H7 (cell line): Measurements from ENCODE around the gene MTHFD2L. TPM values are rescaled to one million over a fixed set of nuclear protein-coding genes. Genes with fewer than 3 reads are reported as not detected.
A peak's percentile ranks its signal among the peaks of the same experiment; 100 is the strongest.
"Not testable (repeated sequence)": the region's sequence is repeated elsewhere in the genome, so short reads cannot be mapped to it uniquely, and the experiment has no call there.

ENCODE experiments used
- DNase-seq: peaks from one replicate; pipeline ENCODE4 v3.0.0; 2012
- H3K27me3 ChIP-seq: 2 replicates; pipeline ENCODE4 v1.6.0; 2011; ENCODE audit warnings: mild to moderate bottlenecking, low read length; ENCODE audit not compliant: control insufficient read depth, insufficient read depth
- H3K36me3 ChIP-seq: replicated peaks from 2 replicates; pipeline ENCODE4 v1.5.1; 2011; ENCODE audit warnings: low read length; ENCODE audit not compliant: control insufficient read depth, insufficient read depth
- H3K4me3 ChIP-seq: 2 replicates; pipeline ENCODE4 v1.5.1; 2011; ENCODE audit warnings: low read depth, mild to moderate bottlenecking, control low read depth, low read length, moderate library complexity; ENCODE audit not compliant: insufficient read depth
- total RNA-seq: library from RNA; depleted of rRNA; stranded (reverse); fragments of >200 nt; shearing (Covaris generic); gene quantifications from 2 replicates; pipeline ENCODE4 v1.2.3, GENCODE V29; 2014

Gene MTHFD2L
- total RNA-seq, 1 experiment from 2014 or later, result 6.6 TPM

- Histone ChIP-seq H3K4me3 (no peak overlapping the region), H3K27me3 (no peaks in the 10 kb centered on the region), H3K36me3 (no peaks in the 10 kb centered on the region)
- DNase-seq, result peak; percentile 6
Measured at GRCh38 chr4:74189331-74190043, 31.6 kb downstream of the MTHFD2L start.

GRCh38 chr4:74190332-74190731 is 32.4 kb downstream of the MTHFD2L start:
- no peaks in the 10 kb centered on the region for H3K27me3 ChIP-seq
- H3K4me3 ChIP-seq, result no peak overlapping the region
- DNase-seq, result no peak
- no peaks in the 10 kb centered on the region for H3K36me3 ChIP-seq

- Histone ChIP-seq H3K4me3 (no peak overlapping the region), H3K27me3 (no peaks in the 10 kb centered on the region), H3K36me3 (no peaks in the 10 kb centered on the region)
- DNase-seq, result no peak
Measured at GRCh38 chr4:74190919-74191397, 33.0 kb downstream of the MTHFD2L start.

GRCh38 chr4:74197080-74197479 is 39.2 kb downstream of the MTHFD2L start:
- no peak for DNase-seq
- Histone ChIP-seq H3K27me3 (no peaks in the 10 kb centered on the region), H3K4me3 (no peak overlapping the region), H3K36me3 (no peaks in the 10 kb centered on the region)

GRCh38 chr4:74202062-74202586 is 44.2 kb downstream of the MTHFD2L start:
- Histone ChIP-seq H3K4me3 (no peak overlapping the region), H3K36me3 (no peaks in the 10 kb centered on the region), H3K27me3 (no peaks in the 10 kb centered on the region)
- DNase-seq, result no peak

GRCh38 chr4:74203467-74203866 is 45.5 kb downstream of the MTHFD2L start:
- no peaks in the 10 kb centered on the region for H3K36me3 ChIP-seq

GRCh38 chr4:74205046-74205445 is 47.1 kb downstream of the MTHFD2L start:
- no peaks in the 10 kb centered on the region for H3K36me3 ChIP-seq
- no peak overlapping the region for H3K4me3 ChIP-seq
- no peaks in the 10 kb centered on the region for H3K27me3 ChIP-seq
- DNase-seq, result no peak

More at GRCh38 chr4:74203467-74203866, 45.5 kb downstream of the MTHFD2L start:
- no peak for DNase-seq
- no peak overlapping the region for H3K4me3 ChIP-seq
- no peaks in the 10 kb centered on the region for H3K27me3 ChIP-seq

GRCh38 chr4:74205559-74205958 is 47.6 kb downstream of the MTHFD2L start:
- no peak for DNase-seq
- no peaks in the 10 kb centered on the region for H3K27me3 ChIP-seq
- no peak overlapping the region for H3K4me3 ChIP-seq
- no peaks in the 10 kb centered on the region for H3K36me3 ChIP-seq

- no peak for DNase-seq
- Histone ChIP-seq H3K27me3 (no peaks in the 10 kb centered on the region), H3K36me3 (no peaks in the 10 kb centered on the region), H3K4me3 (no peak overlapping the region)
Measured at GRCh38 chr4:74206088-74206825, 48.3 kb downstream of the MTHFD2L start.

GRCh38 chr4:74214457-74215159 is 56.7 kb downstream of the MTHFD2L start:
- not testable (repeated sequence) for H3K4me3 ChIP-seq, DNase-seq, H3K27me3 ChIP-seq, H3K36me3 ChIP-seq

GRCh38 chr4:74215236-74215635 is 57.3 kb downstream of the MTHFD2L start:
- not testable (repeated sequence) for H3K36me3 ChIP-seq, DNase-seq, H3K27me3 ChIP-seq, H3K4me3 ChIP-seq

- no peaks in the 10 kb centered on the region for H3K36me3 ChIP-seq
- H3K27me3 ChIP-seq, result no peaks in the 10 kb centered on the region
- H3K4me3 ChIP-seq, result no peak overlapping the region
- no peak for DNase-seq
Measured at GRCh38 chr4:74217365-74217764, 59.4 kb downstream of the MTHFD2L start.

- H3K36me3 ChIP-seq, result no peaks in the 10 kb centered on the region
- DNase-seq, result no peak
- H3K4me3 ChIP-seq, result no peak overlapping the region
- H3K27me3 ChIP-seq, result no peaks in the 10 kb centered on the region
Measured at GRCh38 chr4:74218201-74218600, 60.3 kb downstream of the MTHFD2L start.

- Histone ChIP-seq H3K36me3 (no peaks in the 10 kb centered on the region), H3K4me3 (no peak overlapping the region), H3K27me3 (no peaks in the 10 kb centered on the region)
- no peak for DNase-seq
Measured at GRCh38 chr4:74219240-74219639, 61.3 kb downstream of the MTHFD2L start.
